Mesothelial cell of epicardium (in vitro differentiated cells): ENCODE measurements around the gene GGTLC1. TPM values are rescaled to one million over a fixed set of nuclear protein-coding genes. Genes with fewer than 3 reads are reported as not detected.
A peak's percentile ranks its signal among the peaks of the same experiment; 100 is the strongest.
"Not testable (repeated sequence)": the region's sequence is repeated elsewhere in the genome, so short reads cannot be mapped to it uniquely, and the experiment has no call there.

Source experiments
- DNase-seq, 2 experiments: peaks; one replicate each; pipeline ENCODE4 v3.0.0; 2021; ENCODE audit warnings: low spot score in 2 of 2; ENCODE audit not compliant: unreplicated experiment in 2 of 2
- H3K27ac Mint-ChIP-seq: 2 replicates; pipeline ENCODE4 v1.8.0; 2021; ENCODE audit warnings: mixed read lengths
- H3K27me3 Mint-ChIP-seq: 2 replicates; pipeline ENCODE4 v1.8.0; 2021; ENCODE audit warnings: low read depth, mixed read lengths
- H3K36me3 Mint-ChIP-seq: 2 replicates; pipeline ENCODE4 v1.8.0; 2021; ENCODE audit warnings: mixed read lengths
- H3K4me1 Mint-ChIP-seq: 2 replicates; pipeline ENCODE4 v1.8.0; 2021; ENCODE audit warnings: mixed read lengths
- H3K4me3 Mint-ChIP-seq: 2 replicates; pipeline ENCODE4 v1.8.0; 2021; ENCODE audit warnings: mild to moderate bottlenecking, moderate library complexity, mixed read lengths
- H3K9me3 Mint-ChIP-seq: 2 replicates; pipeline ENCODE4 v1.8.0; 2021; ENCODE audit warnings: mixed read lengths
- CTCF ChIP-seq: fragments of 200-600 bp; sonication (generic); IDR thresholded peaks from one replicate; pipeline ENCODE4 v1.5.0; 2021; ENCODE audit warnings: antibody characterized with exemption; ENCODE audit not compliant: unreplicated experiment
- total RNA-seq: library from RNA; stranded (reverse); gene quantifications from 3 replicates; pipeline ENCODE4 v1.2.1, GENCODE V29; 2021

Gene GGTLC1
- total RNA-seq, 1 donor from 2014 or later: not detected

DNA sequence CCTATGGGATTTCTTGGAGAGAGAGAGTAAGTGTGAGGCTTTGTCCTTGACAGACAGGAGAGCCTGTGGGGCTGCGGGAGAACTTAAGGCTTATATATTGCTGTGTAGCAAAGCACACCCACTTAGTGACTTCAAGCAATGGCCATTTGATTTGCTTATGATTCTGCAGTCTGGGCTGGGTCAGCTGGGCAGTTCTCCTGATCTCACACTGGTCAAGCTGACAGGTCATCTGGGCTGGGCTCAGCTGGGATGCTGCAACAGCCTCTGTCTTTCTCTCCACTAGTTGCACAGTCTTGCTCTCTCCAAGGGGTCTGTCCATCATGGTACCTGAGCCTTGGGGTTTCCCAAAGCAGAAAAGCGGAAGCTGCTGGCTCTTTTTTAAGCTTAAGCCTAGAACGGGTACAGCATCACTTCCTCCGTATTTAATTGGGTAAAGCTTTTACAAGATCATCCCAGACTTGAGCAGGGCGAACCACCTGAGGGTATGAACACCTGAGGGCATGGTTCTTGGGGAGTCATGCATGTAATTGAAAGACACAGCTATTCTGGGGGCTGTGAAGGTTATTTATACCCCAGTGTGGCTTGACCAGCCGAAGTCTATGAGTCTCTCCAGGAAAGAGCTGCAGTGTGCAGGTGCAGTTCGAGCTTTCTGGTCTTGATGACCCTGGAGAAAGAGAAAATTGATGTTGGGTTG is 13.3 kb upstream of the GGTLC1 start:
- Mint-ChIP-seq H3K36me3 (no peaks in the 10 kb centered on the region), H3K27ac (no peak overlapping the region), H3K9me3 (no peaks in the 10 kb centered on the region), H3K27me3 (peaks cover 8% of the 10 kb centered on the region), H3K4me3 (no peak overlapping the region), H3K4me1 (no peaks in the 10 kb centered on the region)
- TF ChIP-seq CTCF: no peak
- no peak for DNase-seq

DNA sequence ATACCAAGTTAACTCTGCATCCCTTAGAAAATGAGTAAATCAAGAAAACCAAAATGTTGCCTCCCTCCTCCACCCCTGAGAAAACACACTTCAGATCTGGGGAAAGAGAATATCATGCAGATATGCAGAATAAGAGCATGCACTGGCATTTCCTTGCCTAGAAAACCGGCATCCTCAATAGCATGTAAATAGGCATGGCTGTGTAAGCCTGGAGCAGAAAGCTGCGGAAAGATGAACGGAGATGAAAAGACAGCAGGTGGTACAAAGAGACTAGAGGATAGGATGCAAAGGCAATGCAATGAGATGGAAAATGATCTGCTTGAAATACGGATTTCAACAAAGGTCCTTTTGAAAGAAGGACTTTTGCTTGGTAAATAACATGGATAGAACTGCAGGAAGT is 10.3 kb upstream of the GGTLC1 start:
- no peak for DNase-seq
- Mint-ChIP-seq H3K27ac (no peak overlapping the region), H3K4me3 (no peak overlapping the region), H3K9me3 (no peaks in the 10 kb centered on the region), H3K27me3 (peaks cover 8% of the 10 kb centered on the region), H3K36me3 (no peaks in the 10 kb centered on the region), H3K4me1 (no peaks in the 10 kb centered on the region)
- no peak for TF ChIP-seq CTCF

GRCh38 chr20:23998392-23998791 is 9.8 kb upstream of the GGTLC1 start:
- Mint-ChIP-seq H3K9me3 (no peaks in the 10 kb centered on the region), H3K27me3 (peaks cover 8% of the 10 kb centered on the region), H3K36me3 (no peaks in the 10 kb centered on the region), H3K4me3 (no peak overlapping the region), H3K4me1 (no peaks in the 10 kb centered on the region), H3K27ac (no peak overlapping the region)
- no peak for DNase-seq
- no peak for TF ChIP-seq CTCF

DNA sequence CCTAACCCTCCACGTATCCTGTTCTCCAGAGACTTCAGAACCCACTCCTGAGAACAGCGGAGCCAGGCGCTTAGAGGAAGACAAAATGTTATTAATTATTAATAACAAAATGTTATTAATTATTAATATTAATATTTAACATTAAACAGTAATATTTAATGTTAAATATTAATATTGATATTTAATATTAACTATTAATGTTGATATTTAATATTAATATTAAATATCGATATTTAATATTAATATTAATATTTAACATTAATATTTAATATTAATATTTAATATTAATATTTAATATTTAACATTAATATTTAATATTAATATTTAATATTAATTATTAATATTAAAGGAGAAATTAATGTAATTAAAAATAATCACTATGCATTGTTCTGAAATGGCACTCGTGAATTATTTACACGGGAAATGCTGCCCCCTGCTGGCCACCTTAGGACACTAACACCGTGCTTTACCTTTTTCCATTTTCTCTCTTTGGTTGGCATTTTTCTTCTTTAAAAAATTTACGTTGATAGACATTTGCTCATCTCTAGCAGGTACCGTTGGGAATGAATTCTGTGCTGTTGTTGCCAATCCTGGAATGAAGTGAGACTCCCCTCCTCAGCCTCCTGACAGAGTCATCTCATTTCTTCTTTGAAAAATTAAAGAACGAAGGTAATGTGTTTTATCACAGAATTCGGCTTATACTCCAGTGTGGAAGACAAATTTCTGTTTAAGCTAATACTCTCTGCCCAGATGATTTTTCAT is 7.5 kb upstream of the GGTLC1 start:
- Mint-ChIP-seq H3K4me1 (no peaks in the 10 kb centered on the region), H3K36me3 (no peaks in the 10 kb centered on the region), H3K9me3 (no peaks in the 10 kb centered on the region), H3K27ac (no peak overlapping the region), H3K27me3 (peaks cover 8% of the 10 kb centered on the region), H3K4me3 (no peak overlapping the region)
- DNase-seq: peak; percentile 49 to 74
- TF ChIP-seq CTCF: peak; percentile 88

DNA sequence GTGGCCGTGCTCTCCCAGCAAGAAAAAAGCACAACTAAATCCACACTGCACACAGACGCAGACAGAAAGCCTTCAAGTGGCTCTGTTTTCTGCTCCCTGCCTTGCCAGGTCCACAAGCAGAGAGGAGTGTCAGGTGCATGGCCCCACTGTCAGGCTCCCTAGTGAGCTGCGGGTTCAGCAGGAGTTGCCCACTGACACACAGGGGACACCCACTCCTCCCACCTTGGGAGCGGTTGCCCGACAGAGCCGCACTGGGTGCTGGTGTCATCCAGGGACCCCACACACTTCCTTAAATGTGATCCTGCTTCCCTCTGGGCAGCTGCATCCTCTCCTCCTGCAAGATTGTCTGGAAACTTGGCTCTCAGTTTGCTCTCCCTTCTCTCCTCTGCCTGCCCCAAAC is 6.7 kb upstream of the GGTLC1 start:
- not testable (repeated sequence) for H3K4me3 Mint-ChIP-seq, H3K4me1 Mint-ChIP-seq, H3K9me3 Mint-ChIP-seq, H3K27me3 Mint-ChIP-seq, DNase-seq, H3K36me3 Mint-ChIP-seq, H3K27ac Mint-ChIP-seq

- not testable (repeated sequence) for H3K9me3 Mint-ChIP-seq, H3K4me3 Mint-ChIP-seq, H3K4me1 Mint-ChIP-seq, H3K27me3 Mint-ChIP-seq, H3K36me3 Mint-ChIP-seq, DNase-seq, H3K27ac Mint-ChIP-seq
These were observed 5.5 kb upstream of the GGTLC1 start for GRCh38 chr20:23994001-23994633.

- H3K27me3 Mint-ChIP-seq, H3K4me1 Mint-ChIP-seq, H3K27ac Mint-ChIP-seq, H3K4me3 Mint-ChIP-seq, H3K36me3 Mint-ChIP-seq, H3K9me3 Mint-ChIP-seq, DNase-seq: not testable (repeated sequence)
These were observed 4.9 kb upstream of the GGTLC1 start for GRCh38 chr20:23993440-23993839.

DNA sequence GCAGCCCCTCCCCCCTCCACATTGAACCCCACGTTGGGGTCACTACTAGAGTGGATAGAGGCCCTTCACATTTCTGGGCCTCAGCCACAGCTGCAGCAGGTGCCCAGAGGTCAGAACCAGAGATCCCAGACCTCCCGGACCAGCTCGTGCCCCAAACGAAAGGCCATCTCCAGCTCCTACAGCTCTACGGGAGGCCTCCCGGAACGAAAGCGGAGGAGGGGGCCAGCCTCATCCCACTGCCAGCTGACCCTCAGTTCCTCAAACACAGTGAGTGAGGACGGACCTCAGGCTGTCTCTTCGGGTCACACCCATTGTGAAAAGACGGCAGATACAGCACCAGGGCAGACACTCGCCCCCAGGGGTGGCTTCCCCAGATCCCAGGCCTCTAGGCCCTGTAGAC is 1.7 kb upstream of the GGTLC1 start:
- not testable (repeated sequence) for H3K9me3 Mint-ChIP-seq

GRCh38 chr20:23988966-23989365 is 387 bp upstream of the GGTLC1 start:
- not testable (repeated sequence) for H3K4me3 Mint-ChIP-seq, H3K27ac Mint-ChIP-seq, DNase-seq, H3K36me3 Mint-ChIP-seq, H3K9me3 Mint-ChIP-seq, H3K4me1 Mint-ChIP-seq, H3K27me3 Mint-ChIP-seq

More for the DNA sequence above, 1.7 kb upstream of the GGTLC1 start:
- H3K4me3 Mint-ChIP-seq, H3K4me1 Mint-ChIP-seq, H3K36me3 Mint-ChIP-seq, H3K27me3 Mint-ChIP-seq, H3K27ac Mint-ChIP-seq, DNase-seq: not testable (repeated sequence)

DNA sequence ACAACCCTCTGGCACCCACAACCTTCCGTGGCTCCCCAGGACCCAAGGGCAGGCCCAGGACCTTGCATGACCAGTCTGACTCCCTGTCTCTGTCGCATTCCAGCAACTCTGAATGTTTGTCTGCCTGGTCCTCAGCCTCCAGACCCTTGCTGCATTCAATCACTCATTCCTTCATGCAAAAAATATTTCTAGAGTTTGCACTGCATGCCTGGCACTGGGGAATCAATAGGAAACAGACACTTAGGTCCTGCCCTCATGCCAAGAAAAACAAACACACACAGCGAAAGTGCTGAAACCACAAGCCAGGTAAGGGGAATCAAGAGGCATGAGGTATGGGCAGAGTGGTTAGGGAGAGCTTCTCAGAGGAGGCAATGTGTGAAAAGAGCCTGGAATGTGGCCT is 1.9 kb downstream of the GGTLC1 start:
- not testable (repeated sequence) for H3K4me3 Mint-ChIP-seq, DNase-seq, H3K27ac Mint-ChIP-seq, H3K9me3 Mint-ChIP-seq, H3K36me3 Mint-ChIP-seq, H3K4me1 Mint-ChIP-seq, H3K27me3 Mint-ChIP-seq
